SU-DHL-6 (cell line): Measurements from ENCODE around the gene LPIN1.

Source experiments
- H2AFZ ChIP-seq: fragments of 200-600 bp; sonication (generic); 2 replicates; pipeline ENCODE4 v1.6.1; 2014; ENCODE audit warnings: low read depth, mild to moderate bottlenecking, moderate library complexity, mixed read lengths, antibody characterized with exemption, low read length; ENCODE audit not compliant: severe bottlenecking
- H3F3A ChIP-seq: fragments of 200-600 bp; shearing (Covaris generic); 2 replicates; pipeline ENCODE4 v1.6.0; 2016; ENCODE audit warnings: antibody characterized with exemption, mild to moderate bottlenecking; ENCODE audit not compliant: insufficient read depth
- H3K27ac ChIP-seq: fragments of 200-600 bp; sonication (generic); 2 replicates; pipeline ENCODE4 v1.5.1; 2016; ENCODE audit warnings: low read depth, mild to moderate bottlenecking, low read length, moderate library complexity, mixed read lengths
- H3K27me3 ChIP-seq: fragments of 200-600 bp; sonication (generic), shearing (Covaris generic); 2 replicates; pipeline ENCODE4 v1.6.0; 2014; ENCODE audit warnings: mild to moderate bottlenecking, low read length
- H3K36me3 ChIP-seq: fragments of 200-600 bp; sonication (generic); 2 replicates; pipeline ENCODE4 v1.6.1; 2014; ENCODE audit warnings: mild to moderate bottlenecking, low read length, mixed read lengths
- H3K4me2 ChIP-seq: fragments of 300-600, 200-600 bp; shearing (Covaris generic), sonication (generic); 2 replicates; pipeline ENCODE4 v1.6.0; 2014; ENCODE audit warnings: low read length, low read depth, mild to moderate bottlenecking; ENCODE audit not compliant: poor library complexity, severe bottlenecking
- H3K4me3 ChIP-seq: fragments of 200-600 bp; sonication (generic); 2 replicates; pipeline ENCODE4 v1.5.1; 2014; ENCODE audit warnings: antibody characterized with exemption, low read length, mild to moderate bottlenecking, mixed read lengths; ENCODE audit not compliant: insufficient read depth, poor library complexity, severe bottlenecking
- H3K79me2 ChIP-seq: fragments of 200-600 bp; sonication (generic); 2 replicates; pipeline ENCODE4 v1.6.1; 2014; ENCODE audit warnings: mild to moderate bottlenecking, low read length, moderate library complexity; ENCODE audit not compliant: insufficient read depth
- H3K9ac ChIP-seq: fragments of 200-600 bp; sonication (generic); 2 replicates; pipeline ENCODE4 v1.7.0; 2014; ENCODE audit warnings: mild to moderate bottlenecking, low read length
- H3K9me2 ChIP-seq: fragments of 200-600 bp; sonication (generic); replicated peaks from 2 replicates; pipeline ENCODE4 v1.6.1; 2014; ENCODE audit warnings: low read length; ENCODE audit not compliant: insufficient read depth
- H3K9me3 ChIP-seq: fragments of 200-600 bp; sonication (generic); 2 replicates; pipeline ENCODE4 v1.6.1; 2014; ENCODE audit warnings: low read length, mixed read lengths; ENCODE audit not compliant: insufficient read depth
- H4K20me1 ChIP-seq: fragments of 200-600 bp; sonication (generic); 2 replicates; pipeline ENCODE4 v1.6.1; 2014; ENCODE audit warnings: low read depth, mild to moderate bottlenecking, antibody characterized with exemption, low read length, moderate library complexity, mixed read lengths
- CTCF ChIP-seq: fragments of 200-600 bp; sonication (generic); IDR thresholded peaks from one replicate; pipeline ENCODE4 v1.5.1; 2017; ENCODE audit warnings: antibody characterized with exemption, mild to moderate bottlenecking, low read length, moderate library complexity; ENCODE audit not compliant: insufficient read depth, poor library complexity, severe bottlenecking
- EZH2phosphoT487 ChIP-seq: fragments of 200-600 bp; sonication (generic), shearing (Covaris generic); conservative IDR thresholded peaks from 2 replicates; pipeline ENCODE4 v1.6.1; 2018; ENCODE audit warnings: mild to moderate bottlenecking, antibody characterized with exemption, low read length, moderate library complexity, mixed read lengths

LPIN1 gene

GRCh38 chr2:11710210-11710609 is 36.2 kb upstream of the LPIN1 start:
- H2AFZ ChIP-seq, result no peak overlapping the region
- no peaks in the 10 kb centered on the region for H3K36me3 ChIP-seq
- no peaks in the 10 kb centered on the region for H3K27me3 ChIP-seq
- H3F3A ChIP-seq, result no peaks in the 10 kb centered on the region
- H3K4me3 ChIP-seq, result no peak overlapping the region
- H3K9ac ChIP-seq, result no peak overlapping the region
- no peak for TF ChIP-seq CTCF
- no peak for TF ChIP-seq EZH2phosphoT487
- H3K4me2 ChIP-seq, result no peak overlapping the region
- H3K9me3 ChIP-seq, result no peaks in the 10 kb centered on the region
- H3K27ac ChIP-seq, result no peak overlapping the region
- H3K9me2 ChIP-seq, result no peaks in the 10 kb centered on the region
- no peaks in the 10 kb centered on the region for H3K79me2 ChIP-seq
- H4K20me1 ChIP-seq, result no peaks in the 10 kb centered on the region

- H2AFZ ChIP-seq, result no peak overlapping the region
- no peak overlapping the region for H3K4me3 ChIP-seq
- H4K20me1 ChIP-seq, result no peaks in the 10 kb centered on the region
- no peaks in the 10 kb centered on the region for H3K27me3 ChIP-seq
- no peak overlapping the region for H3K4me2 ChIP-seq
- H3K79me2 ChIP-seq, result no peaks in the 10 kb centered on the region
- no peak for TF ChIP-seq CTCF
- no peak for TF ChIP-seq EZH2phosphoT487
- no peaks in the 10 kb centered on the region for H3K9me3 ChIP-seq
- no peak overlapping the region for H3K27ac ChIP-seq
- H3K9me2 ChIP-seq, result no peaks in the 10 kb centered on the region
- no peaks in the 10 kb centered on the region for H3F3A ChIP-seq
- no peaks in the 10 kb centered on the region for H3K36me3 ChIP-seq
- no peak overlapping the region for H3K9ac ChIP-seq
Measured at GRCh38 chr2:11710632-11711353, 35.6 kb upstream of the LPIN1 start.

- H3K27ac ChIP-seq, result no peak overlapping the region
Measured at GRCh38 chr2:11711354-11711716, 35.1 kb upstream of the LPIN1 start.

More at GRCh38 chr2:11711354-11711716, 35.1 kb upstream of the LPIN1 start:
- no peaks in the 10 kb centered on the region for H3K9me2 ChIP-seq
- no peaks in the 10 kb centered on the region for H3K79me2 ChIP-seq
- H3K9me3 ChIP-seq, result no peaks in the 10 kb centered on the region
- no peak for TF ChIP-seq CTCF
- TF ChIP-seq EZH2phosphoT487, result no peak
- H4K20me1 ChIP-seq, result no peaks in the 10 kb centered on the region
- no peak overlapping the region for H3K9ac ChIP-seq
- H3K4me3 ChIP-seq, result no peak overlapping the region
- no peaks in the 10 kb centered on the region for H3F3A ChIP-seq
- no peaks in the 10 kb centered on the region for H3K27me3 ChIP-seq
- no peak overlapping the region for H3K4me2 ChIP-seq
- H2AFZ ChIP-seq, result no peak overlapping the region
- no peaks in the 10 kb centered on the region for H3K36me3 ChIP-seq
